Measurements from ENCODE around the gene SDK2. TPM values are rescaled to one million over a fixed set of nuclear protein-coding genes. Genes with fewer than 3 reads are reported as not detected.

The SDK2 gene
- total and polyA plus RNA-seq, 9 of the 15 experiments (the other 6 are each of a cell fraction or from before 2014, with no cell fraction given) = 0.04 TPM; not detected in 8

DNA sequence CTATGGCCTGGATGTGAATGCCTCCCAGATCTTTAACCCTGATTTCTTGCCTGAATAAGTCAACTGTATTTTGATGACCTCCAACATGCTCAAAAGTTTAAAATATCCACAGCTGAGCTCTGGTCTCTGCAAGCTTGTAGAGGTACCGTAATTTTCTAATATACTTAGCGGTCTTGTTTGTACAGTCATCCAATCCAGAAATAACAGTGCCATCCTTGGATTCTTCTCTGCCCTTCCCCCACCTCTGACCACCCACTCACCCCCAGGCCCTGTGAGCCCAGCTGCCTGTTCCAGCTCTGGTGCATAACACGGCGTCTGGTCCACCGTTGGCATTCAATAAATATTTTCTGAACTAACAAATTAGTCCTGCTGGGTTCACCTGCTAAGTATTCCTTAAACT, 113.1 kb downstream of the SDK2 start:
- Histone ChIP-seq H3K4me1 (replicated peaks in 1 of 2; ENCODE audit: control insufficient read depth in 2 of 2, insufficient read depth in 2 of 2, low read length in 2 of 2) (no peaks in the 10 kb centered on the region), H2AFZ (ENCODE audit: low read depth, low read length) (no peak overlapping the region), H3K9me3 (replicated peaks; ENCODE audit: control insufficient read depth, insufficient read depth, low read depth, low read length) (no peaks in the 10 kb centered on the region), H3K36me3 (ENCODE audit: control insufficient read depth, insufficient read depth, low read length) (no peaks in the 10 kb centered on the region), H3K27ac (ENCODE audit: extremely low read depth, low read depth, low read length) (no peak overlapping the region), H3K9ac (ENCODE audit: insufficient read depth in 1 of 2, low read depth in 2 of 2, low read length in 2 of 2) (no peak overlapping the region), H3K27me3 (ENCODE audit: control insufficient read depth in 2 of 2, insufficient read depth in 2 of 2, low read length in 2 of 2) (peaks cover 2 to 47% of the 10 kb centered on the region in 2 experiments; a peak in 3 of 5 replicates), H3K4me2 (ENCODE audit: insufficient read depth, low read length) (no peak overlapping the region), H3K9me1 (ENCODE audit: control insufficient read depth, insufficient read depth, low read length) (no peaks in the 10 kb centered on the region), H4K20me1 (replicated peaks; ENCODE audit: control insufficient read depth, insufficient read depth, low read length) (peaks cover 9% of the 10 kb centered on the region; the same call in 1 of the 2 replicates), H3K4me3 (no peak overlapping the region), H3K79me2 (ENCODE audit: control insufficient read depth, insufficient read depth, low read length) (no peaks in the 10 kb centered on the region)
- no peak for FAIRE-seq
- TF ChIP-seq, protein P1, sequence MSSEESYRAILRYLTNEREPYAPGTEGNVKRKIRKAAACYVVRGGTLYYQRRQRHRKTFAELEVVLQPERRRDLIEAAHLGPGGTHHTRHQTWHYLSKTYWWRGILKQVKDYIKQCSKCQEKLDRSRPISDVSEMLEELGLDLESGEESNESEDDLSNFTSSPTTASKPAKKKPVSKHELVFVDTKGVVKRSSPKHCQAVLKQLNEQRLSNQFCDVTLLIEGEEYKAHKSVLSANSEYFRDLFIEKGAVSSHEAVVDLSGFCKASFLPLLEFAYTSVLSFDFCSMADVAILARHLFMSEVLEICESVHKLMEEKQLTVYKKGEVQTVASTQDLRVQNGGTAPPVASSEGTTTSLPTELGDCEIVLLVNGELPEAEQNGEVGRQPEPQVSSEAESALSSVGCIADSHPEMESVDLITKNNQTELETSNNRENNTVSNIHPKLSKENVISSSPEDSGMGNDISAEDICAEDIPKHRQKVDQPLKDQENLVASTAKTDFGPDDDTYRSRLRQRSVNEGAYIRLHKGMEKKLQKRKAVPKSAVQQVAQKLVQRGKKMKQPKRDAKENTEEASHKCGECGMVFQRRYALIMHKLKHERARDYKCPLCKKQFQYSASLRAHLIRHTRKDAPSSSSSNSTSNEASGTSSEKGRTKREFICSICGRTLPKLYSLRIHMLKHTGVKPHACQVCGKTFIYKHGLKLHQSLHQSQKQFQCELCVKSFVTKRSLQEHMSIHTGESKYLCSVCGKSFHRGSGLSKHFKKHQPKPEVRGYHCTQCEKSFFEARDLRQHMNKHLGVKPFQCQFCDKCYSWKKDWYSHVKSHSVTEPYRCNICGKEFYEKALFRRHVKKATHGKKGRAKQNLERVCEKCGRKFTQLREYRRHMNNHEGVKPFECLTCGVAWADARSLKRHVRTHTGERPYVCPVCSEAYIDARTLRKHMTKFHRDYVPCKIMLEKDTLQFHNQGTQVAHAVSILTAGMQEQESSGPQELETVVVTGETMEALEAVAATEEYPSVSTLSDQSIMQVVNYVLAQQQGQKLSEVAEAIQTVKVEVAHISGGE (CRISPR knock-in tag; IDR thresholded peaks at IDR 0.05) = no peak
- TF ChIP-seq, protein P2, sequence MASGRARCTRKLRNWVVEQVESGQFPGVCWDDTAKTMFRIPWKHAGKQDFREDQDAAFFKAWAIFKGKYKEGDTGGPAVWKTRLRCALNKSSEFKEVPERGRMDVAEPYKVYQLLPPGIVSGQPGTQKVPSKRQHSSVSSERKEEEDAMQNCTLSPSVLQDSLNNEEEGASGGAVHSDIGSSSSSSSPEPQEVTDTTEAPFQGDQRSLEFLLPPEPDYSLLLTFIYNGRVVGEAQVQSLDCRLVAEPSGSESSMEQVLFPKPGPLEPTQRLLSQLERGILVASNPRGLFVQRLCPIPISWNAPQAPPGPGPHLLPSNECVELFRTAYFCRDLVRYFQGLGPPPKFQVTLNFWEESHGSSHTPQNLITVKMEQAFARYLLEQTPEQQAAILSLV (tag; IDR thresholded peaks at IDR 0.05) = no peak
- no peak for TF ChIP-seq SMAD2 (IDR thresholded peaks at IDR 0.05; ENCODE audit: low read depth, low read length)
- DNase-seq (ENCODE audit: extremely low read depth in 1 of 4, low spot score in 3 of 4) = no peak
- no TSS peak for BruUV-seq (replicated peaks)
- ChIA-PET CTCF (ENCODE audit: low intra/inter-chr PET ratio) (no interaction called here), POLR2A (interaction anchor here (0.6 to 0.7 kb wide), 3 partner anchors 25 to 247 kb away, joined by 3 read pairs; no protein-coding TSS in a partner anchor)
- no peak for ATAC-seq
- in situ Hi-C loops (cut with MboI) (no loop called here), intact Hi-C loops (cut with micrococcal nuclease) (no loop called here)
- 1% methylated on average over 5 of the region's 5 CpGs for WGBS (ENCODE audit: insufficient coverage, low coverage, missing lambda C conversion rate)

All from K562 (cell line).